ENCODE measurements around the gene PEX14. TPM values are rescaled to one million over a fixed set of nuclear protein-coding genes. Genes with fewer than 3 reads are reported as not detected.

Gene PEX14
- total and polyA plus RNA-seq, 2 donors, result 8.8 to 16.1 TPM

GRCh38 chr1:10519016-10519417 is 44.3 kb downstream of the PEX14 start:
- no peaks in the 10 kb centered on the region for H3K9me3 ChIP-seq (ENCODE audit: control insufficient read depth in 2 of 2, insufficient read depth in 1 of 2, low read length in 1 of 2)
- WGBS, result 95% methylated on average over 7 of the region's 7 CpGs
- no peaks in the 10 kb centered on the region for H3K27me3 ChIP-seq (ENCODE audit: control insufficient read depth in 2 of 2, insufficient read depth in 1 of 2, low read length in 1 of 2)
- H3K27ac ChIP-seq (ENCODE audit: low read depth in 1 of 2, low read length in 1 of 2), result no peak overlapping the region
- no peak overlapping the region for H3K4me3 ChIP-seq (ENCODE audit: low read length in 2 of 2)
- H3K4me1 ChIP-seq (ENCODE audit: control insufficient read depth in 2 of 2, insufficient read depth in 2 of 2, low read length in 2 of 2), result peaks cover 7 to 30% of the 10 kb centered on the region in 2 donors
- DNase-seq (ENCODE audit: low read depth in 6 of 9, low spot score in 9 of 9), result no peak
- peaks cover 0 to 3% of the 10 kb centered on the region in 2 donors for H3K36me3 ChIP-seq (ENCODE audit: control insufficient read depth in 2 of 2, insufficient read depth in 2 of 2, low read length in 1 of 2)

- H3K27ac ChIP-seq (ENCODE audit: low read depth in 1 of 2, low read length in 1 of 2), result no peak overlapping the region
- peaks cover 5 to 17% of the 10 kb centered on the region in 2 donors for H3K4me1 ChIP-seq (ENCODE audit: control insufficient read depth in 2 of 2, insufficient read depth in 2 of 2, low read length in 2 of 2)
- DNase-seq (ENCODE audit: low read depth in 6 of 9, low spot score in 9 of 9), result no peak
- no peaks in the 10 kb centered on the region for H3K27me3 ChIP-seq (ENCODE audit: control insufficient read depth in 2 of 2, insufficient read depth in 1 of 2, low read length in 1 of 2)
- peaks cover 0 to 3% of the 10 kb centered on the region in 2 donors for H3K36me3 ChIP-seq (ENCODE audit: control insufficient read depth in 2 of 2, insufficient read depth in 2 of 2, low read length in 1 of 2)
- whole genome bisulfite sequencing, result 97% methylated on average over 6 of the region's 6 CpGs
- no peaks in the 10 kb centered on the region for H3K9me3 ChIP-seq (ENCODE audit: control insufficient read depth in 2 of 2, insufficient read depth in 1 of 2, low read length in 1 of 2)
- no peak overlapping the region for H3K4me3 ChIP-seq (ENCODE audit: low read length in 2 of 2)
Measured at GRCh38 chr1:10520497-10520896, 45.7 kb downstream of the PEX14 start.

GRCh38 chr1:10520952-10521351 is 46.2 kb downstream of the PEX14 start:
- WGBS, result 96% methylated on average over 1 of the region's 1 CpG
- H3K4me1 ChIP-seq (ENCODE audit: control insufficient read depth in 2 of 2, insufficient read depth in 2 of 2, low read length in 2 of 2), result peaks cover 2 to 13% of the 10 kb centered on the region in 2 donors
- H3K27ac ChIP-seq (ENCODE audit: low read depth in 1 of 2, low read length in 1 of 2), result no peak overlapping the region
- peaks cover 0 to 3% of the 10 kb centered on the region in 2 donors for H3K36me3 ChIP-seq (ENCODE audit: control insufficient read depth in 2 of 2, insufficient read depth in 2 of 2, low read length in 1 of 2)
- H3K27me3 ChIP-seq (ENCODE audit: control insufficient read depth in 2 of 2, insufficient read depth in 1 of 2, low read length in 1 of 2), result no peaks in the 10 kb centered on the region
- no peaks in the 10 kb centered on the region for H3K9me3 ChIP-seq (ENCODE audit: control insufficient read depth in 2 of 2, insufficient read depth in 1 of 2, low read length in 1 of 2)
- DNase-seq (ENCODE audit: low read depth in 6 of 9, low spot score in 9 of 9), result no peak
- H3K4me3 ChIP-seq (ENCODE audit: low read length in 2 of 2), result no peak overlapping the region

- 97% methylated on average over 8 of the region's 8 CpGs for WGBS
- H3K4me3 ChIP-seq (ENCODE audit: low read length in 2 of 2), result no peak overlapping the region
- H3K9me3 ChIP-seq (ENCODE audit: control insufficient read depth in 2 of 2, insufficient read depth in 1 of 2, low read length in 1 of 2), result no peaks in the 10 kb centered on the region
- peaks cover 0 to 8% of the 10 kb centered on the region in 2 donors for H3K4me1 ChIP-seq (ENCODE audit: control insufficient read depth in 2 of 2, insufficient read depth in 2 of 2, low read length in 2 of 2)
- no peak overlapping the region for H3K27ac ChIP-seq (ENCODE audit: low read depth in 1 of 2, low read length in 1 of 2)
- H3K27me3 ChIP-seq (ENCODE audit: control insufficient read depth in 2 of 2, insufficient read depth in 1 of 2, low read length in 1 of 2), result no peaks in the 10 kb centered on the region
- DNase-seq (ENCODE audit: low read depth in 6 of 9, low spot score in 9 of 9), result no peak
- peaks cover 0 to 3% of the 10 kb centered on the region in 2 donors for H3K36me3 ChIP-seq (ENCODE audit: control insufficient read depth in 2 of 2, insufficient read depth in 2 of 2, low read length in 1 of 2)
Measured at GRCh38 chr1:10521537-10522157, 46.9 kb downstream of the PEX14 start.

- H3K27ac ChIP-seq (ENCODE audit: low read depth in 1 of 2, low read length in 1 of 2), result no peak overlapping the region
- DNase-seq (ENCODE audit: low read depth in 6 of 9, low spot score in 9 of 9), result no peak
- no peaks in the 10 kb centered on the region for H3K27me3 ChIP-seq (ENCODE audit: control insufficient read depth in 2 of 2, insufficient read depth in 1 of 2, low read length in 1 of 2)
- H3K4me3 ChIP-seq (ENCODE audit: low read length in 2 of 2), result no peak overlapping the region
- peaks cover 0 to under 1% of the 10 kb centered on the region in 2 donors for H3K4me1 ChIP-seq (ENCODE audit: control insufficient read depth in 2 of 2, insufficient read depth in 2 of 2, low read length in 2 of 2)
- 87% methylated on average over 3 of the region's 3 CpGs for WGBS
- no peaks in the 10 kb centered on the region for H3K9me3 ChIP-seq (ENCODE audit: control insufficient read depth in 2 of 2, insufficient read depth in 1 of 2, low read length in 1 of 2)
- no peaks in the 10 kb centered on the region for H3K36me3 ChIP-seq (ENCODE audit: control insufficient read depth in 2 of 2, insufficient read depth in 2 of 2, low read length in 1 of 2)
Measured at GRCh38 chr1:10522322-10522860, 47.6 kb downstream of the PEX14 start.

- whole genome bisulfite sequencing, result 96% methylated on average over 5 of the region's 5 CpGs
- Histone ChIP-seq H3K36me3 (ENCODE audit: control insufficient read depth in 2 of 2, insufficient read depth in 2 of 2, low read length in 1 of 2) (no peaks in the 10 kb centered on the region), H3K27me3 (ENCODE audit: control insufficient read depth in 2 of 2, insufficient read depth in 1 of 2, low read length in 1 of 2) (no peaks in the 10 kb centered on the region), H3K27ac (ENCODE audit: low read depth in 1 of 2, low read length in 1 of 2) (no peak overlapping the region), H3K4me3 (ENCODE audit: low read length in 2 of 2) (no peak overlapping the region), H3K4me1 (ENCODE audit: control insufficient read depth in 2 of 2, insufficient read depth in 2 of 2, low read length in 2 of 2) (no peaks in the 10 kb centered on the region), H3K9me3 (ENCODE audit: control insufficient read depth in 2 of 2, insufficient read depth in 1 of 2, low read length in 1 of 2) (no peaks in the 10 kb centered on the region)
- no peak for DNase-seq (ENCODE audit: low read depth in 6 of 9, low spot score in 9 of 9)
Measured at GRCh38 chr1:10525208-10525607, 50.5 kb downstream of the PEX14 start.

- no peak overlapping the region for H3K4me3 ChIP-seq (ENCODE audit: low read length in 2 of 2)
- DNase-seq (ENCODE audit: low read depth in 6 of 9, low spot score in 9 of 9), result no peak
- H3K36me3 ChIP-seq (ENCODE audit: control insufficient read depth in 2 of 2, insufficient read depth in 2 of 2, low read length in 1 of 2), result no peaks in the 10 kb centered on the region
- H3K4me1 ChIP-seq (ENCODE audit: control insufficient read depth in 2 of 2, insufficient read depth in 2 of 2, low read length in 2 of 2), result peaks cover 0 to 4% of the 10 kb centered on the region in 2 donors
- H3K27me3 ChIP-seq (ENCODE audit: control insufficient read depth in 2 of 2, insufficient read depth in 1 of 2, low read length in 1 of 2), result no peaks in the 10 kb centered on the region
- WGBS, result 94% methylated on average over 13 of the region's 13 CpGs
- no peak overlapping the region for H3K27ac ChIP-seq (ENCODE audit: low read depth in 1 of 2, low read length in 1 of 2)
- H3K9me3 ChIP-seq (ENCODE audit: control insufficient read depth in 2 of 2, insufficient read depth in 1 of 2, low read length in 1 of 2), result no peaks in the 10 kb centered on the region
Measured at GRCh38 chr1:10528066-10529014, 53.6 kb downstream of the PEX14 start.

- no peak for DNase-seq (ENCODE audit: low read depth in 6 of 9, low spot score in 9 of 9)
- WGBS, result 94% methylated on average over 12 of the region's 12 CpGs
- H3K4me3 ChIP-seq (ENCODE audit: low read length in 2 of 2), result no peak overlapping the region
- no peaks in the 10 kb centered on the region for H3K9me3 ChIP-seq (ENCODE audit: control insufficient read depth in 2 of 2, insufficient read depth in 1 of 2, low read length in 1 of 2)
- H3K27me3 ChIP-seq (ENCODE audit: control insufficient read depth in 2 of 2, insufficient read depth in 1 of 2, low read length in 1 of 2), result no peaks in the 10 kb centered on the region
- no peaks in the 10 kb centered on the region for H3K36me3 ChIP-seq (ENCODE audit: control insufficient read depth in 2 of 2, insufficient read depth in 2 of 2, low read length in 1 of 2)
- H3K4me1 ChIP-seq (ENCODE audit: control insufficient read depth in 2 of 2, insufficient read depth in 2 of 2, low read length in 2 of 2), result peaks cover 0 to 4% of the 10 kb centered on the region in 2 donors
- H3K27ac ChIP-seq (ENCODE audit: low read depth in 1 of 2, low read length in 1 of 2), result no peak overlapping the region
Measured at GRCh38 chr1:10529091-10529490, 54.3 kb downstream of the PEX14 start.

GRCh38 chr1:10529765-10530164 is 55.0 kb downstream of the PEX14 start:
- Histone ChIP-seq H3K4me3 (ENCODE audit: low read length in 2 of 2) (no peak overlapping the region), H3K27ac (ENCODE audit: low read depth in 1 of 2, low read length in 1 of 2) (no peak overlapping the region), H3K4me1 (ENCODE audit: control insufficient read depth in 2 of 2, insufficient read depth in 2 of 2, low read length in 2 of 2) (peaks cover 0 to 4% of the 10 kb centered on the region in 2 donors), H3K9me3 (ENCODE audit: control insufficient read depth in 2 of 2, insufficient read depth in 1 of 2, low read length in 1 of 2) (no peaks in the 10 kb centered on the region), H3K27me3 (ENCODE audit: control insufficient read depth in 2 of 2, insufficient read depth in 1 of 2, low read length in 1 of 2) (no peaks in the 10 kb centered on the region), H3K36me3 (ENCODE audit: control insufficient read depth in 2 of 2, insufficient read depth in 2 of 2, low read length in 1 of 2) (no peaks in the 10 kb centered on the region)
- 63% methylated on average over 3 of the region's 3 CpGs for WGBS
- DNase-seq (ENCODE audit: low read depth in 6 of 9, low spot score in 9 of 9), result no peak
